AML-193 (cell line): ENCODE measurements around the gene TMEM63A.
A peak's percentile ranks its signal among the peaks of the same experiment; 100 is the strongest.
"Not testable (repeated sequence)": the region's sequence is repeated elsewhere in the genome, so short reads cannot be mapped to it uniquely, and the experiment has no call there.

Source experiments
- DNase-seq, 2 experiments: peaks; one replicate each; lab custom pipeline; 2025; lab: John Stamatoyannopoulos, UW

The TMEM63A gene

DNA sequence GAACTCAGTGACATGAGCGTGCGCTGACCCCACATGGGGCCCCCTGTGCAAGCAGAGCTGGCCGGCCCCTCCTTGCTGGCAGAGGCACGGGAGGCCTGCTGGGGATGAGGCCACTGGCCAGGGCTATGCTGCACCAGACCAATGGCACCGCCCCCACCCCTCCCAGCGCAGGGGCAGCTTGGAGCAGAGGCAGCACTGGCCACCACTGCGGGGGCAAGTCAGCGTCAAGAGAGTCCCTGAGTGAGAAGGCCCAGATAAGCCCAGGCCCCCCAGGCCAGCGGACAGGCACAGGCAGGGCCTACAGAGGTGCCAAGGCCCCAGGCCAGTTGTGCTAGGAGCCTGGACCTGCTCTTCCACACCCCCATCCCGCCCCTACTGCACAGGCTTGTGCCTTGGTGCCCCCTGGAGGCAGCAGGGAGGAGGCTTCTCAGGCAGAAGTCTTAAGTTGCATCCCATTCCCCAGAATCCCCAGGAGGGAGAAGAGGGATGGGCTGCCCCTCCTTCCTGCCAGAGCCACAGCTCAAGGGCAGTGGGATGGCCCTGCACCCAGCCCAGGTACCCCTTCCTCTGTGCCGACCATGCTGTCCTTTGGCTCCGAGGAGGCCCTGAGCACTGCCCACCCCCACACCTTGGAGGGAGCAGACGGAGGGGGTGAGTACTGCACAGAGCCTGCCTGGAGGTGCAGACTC, 36.5 kb downstream of the TMEM63A start:
- peak; percentile 34 to 49 for DNase-seq

DNA sequence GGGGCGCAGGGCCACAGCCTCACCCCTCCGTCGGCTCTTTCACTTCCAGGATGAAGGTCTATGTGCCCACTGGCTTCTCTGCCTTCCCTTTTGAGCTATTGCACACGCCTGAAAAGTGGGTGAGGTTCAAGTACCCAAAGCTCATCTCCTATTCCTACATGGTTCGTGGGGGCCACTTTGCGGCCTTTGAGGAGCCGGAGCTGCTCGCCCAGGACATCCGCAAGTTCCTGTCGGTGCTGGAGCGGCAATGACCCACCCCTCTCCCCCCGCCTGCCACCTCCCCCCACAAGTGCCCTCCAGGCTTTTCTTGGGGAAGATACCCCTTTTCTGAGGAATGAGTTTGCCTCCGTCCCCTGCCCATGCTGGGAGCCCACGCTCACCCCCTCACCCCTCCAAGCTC, 37.1 kb downstream of the TMEM63A start:
- no peak for DNase-seq

DNA sequence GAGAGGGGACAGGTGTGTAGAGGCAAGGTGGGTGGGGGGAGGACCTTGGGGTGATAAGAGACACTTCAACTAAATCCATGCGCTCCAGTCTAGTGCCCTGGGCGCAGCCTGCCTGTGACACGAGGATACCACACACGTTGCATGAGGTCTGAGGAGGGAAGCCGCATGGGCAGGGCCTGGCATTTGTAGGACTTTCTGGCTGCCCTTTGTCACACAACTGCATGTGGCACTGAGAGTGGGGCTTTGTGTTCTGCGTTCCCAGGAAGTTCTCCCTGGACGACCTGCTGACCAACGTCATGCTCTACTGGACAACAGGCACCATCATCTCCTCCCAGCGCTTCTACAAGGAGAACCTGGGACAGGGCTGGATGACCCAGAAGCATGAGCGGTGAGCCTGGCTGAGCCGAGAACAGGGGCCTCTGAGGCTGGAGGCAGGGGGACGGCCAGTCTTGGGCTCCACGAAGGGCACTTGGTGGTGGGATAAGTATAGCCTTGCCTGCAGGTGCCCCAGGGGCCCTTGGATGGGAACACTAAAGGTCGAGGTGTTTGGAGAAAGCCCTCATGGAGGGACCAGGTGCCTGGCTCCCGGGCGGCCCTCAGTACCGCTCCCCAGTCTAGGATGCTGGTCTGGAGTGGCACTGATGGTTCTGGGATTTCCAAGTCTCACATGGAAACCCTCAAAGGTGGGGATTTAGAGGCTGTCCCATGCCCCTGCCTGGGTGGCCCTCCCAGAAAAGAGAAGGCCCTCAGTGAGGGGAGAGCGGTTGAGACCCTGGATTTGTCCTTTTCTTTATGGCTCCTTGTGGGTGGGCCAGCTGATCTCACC, 37.7 kb downstream of the TMEM63A start:
- no peak for DNase-seq

DNA sequence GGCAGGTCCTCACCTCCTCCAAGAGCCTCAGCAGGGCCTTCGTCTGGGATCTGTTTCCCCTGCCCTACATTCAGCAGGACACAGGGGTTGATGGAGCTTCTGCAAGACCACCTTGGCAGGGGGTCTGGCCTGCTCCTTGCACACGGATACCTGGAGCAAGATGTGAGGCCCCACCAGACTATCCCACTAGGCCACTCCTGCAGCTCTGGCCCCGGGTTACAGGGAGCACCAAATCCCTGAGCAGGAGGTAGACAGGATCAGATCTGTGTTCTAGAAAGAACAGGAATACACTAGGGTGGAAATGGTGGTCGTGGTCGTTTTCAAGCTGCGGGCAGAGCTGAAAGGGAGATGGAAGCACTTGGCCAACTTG, 38.8 kb downstream of the TMEM63A start:
- DNase-seq: no peak

DNA sequence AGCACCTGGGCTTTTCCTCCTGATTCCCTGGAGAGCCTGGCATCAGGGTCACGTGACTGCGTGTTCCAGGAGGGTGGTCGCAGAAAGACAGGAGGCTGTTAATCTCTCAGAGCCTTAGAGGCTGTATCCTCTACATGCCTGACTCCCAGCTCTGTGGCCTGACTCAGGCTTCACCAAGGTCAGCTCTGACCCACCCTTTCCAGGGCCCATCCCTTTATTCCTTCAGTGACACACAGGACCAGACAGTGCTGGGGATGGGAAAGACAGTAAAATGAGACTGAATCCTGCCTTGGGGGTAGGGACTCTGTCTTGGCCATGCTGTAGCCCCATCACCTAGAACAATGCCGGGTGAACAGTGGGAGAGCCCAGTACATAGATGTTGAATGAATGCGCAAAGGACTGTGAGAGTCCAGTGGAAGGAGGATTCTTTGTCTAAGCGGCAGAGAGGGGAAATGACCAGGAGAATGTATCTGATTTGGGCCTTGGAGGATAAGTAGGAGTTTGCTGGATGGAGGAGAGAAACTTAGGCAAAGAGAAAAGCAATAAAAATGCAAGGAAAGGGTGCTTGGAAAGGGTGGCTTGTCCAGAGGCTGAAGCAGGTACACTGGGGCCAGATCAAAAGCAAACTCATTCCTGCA, 39.3 kb downstream of the TMEM63A start:
- DNase-seq: no peak

DNA sequence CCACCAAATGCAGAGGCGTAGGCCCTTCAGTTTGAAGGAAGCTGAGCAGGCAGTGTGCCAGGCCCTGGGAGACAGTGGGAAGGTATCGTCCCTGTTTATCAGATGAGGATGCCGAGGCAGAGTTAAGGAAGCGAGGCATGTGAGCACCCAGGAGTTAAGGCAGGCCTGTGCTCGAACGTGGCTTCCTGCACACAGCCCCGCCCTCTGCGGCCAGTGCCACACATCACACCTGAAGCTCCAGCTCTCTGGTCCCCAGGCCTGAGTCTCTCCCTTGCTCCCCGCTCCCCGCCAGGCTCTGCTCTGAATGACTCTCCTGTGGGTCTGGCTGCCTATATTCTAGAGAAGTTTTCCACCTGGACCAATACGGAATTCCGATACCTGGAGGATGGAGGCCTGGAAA, 40.1 kb downstream of the TMEM63A start:
- DNase-seq: no peak

DNA sequence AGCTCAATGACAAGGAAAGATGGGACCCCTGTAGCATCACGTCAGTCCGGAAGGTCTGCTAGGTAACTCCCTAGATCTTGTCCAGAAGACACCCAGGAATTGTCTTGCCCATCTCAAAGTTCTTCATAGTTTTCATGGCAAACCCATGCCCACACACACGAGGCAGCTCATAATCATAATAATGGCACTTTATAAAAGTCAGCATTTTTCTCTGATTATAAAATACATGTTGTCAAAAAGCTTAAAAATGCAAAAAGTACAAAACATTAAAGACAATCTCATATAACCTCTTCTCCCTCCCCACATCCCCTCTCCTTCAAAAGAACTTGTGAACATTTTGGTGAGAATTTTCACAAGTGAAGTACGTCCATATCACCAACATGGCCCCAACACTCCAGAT, 41.5 kb downstream of the TMEM63A start:
- DNase-seq: no peak

DNA sequence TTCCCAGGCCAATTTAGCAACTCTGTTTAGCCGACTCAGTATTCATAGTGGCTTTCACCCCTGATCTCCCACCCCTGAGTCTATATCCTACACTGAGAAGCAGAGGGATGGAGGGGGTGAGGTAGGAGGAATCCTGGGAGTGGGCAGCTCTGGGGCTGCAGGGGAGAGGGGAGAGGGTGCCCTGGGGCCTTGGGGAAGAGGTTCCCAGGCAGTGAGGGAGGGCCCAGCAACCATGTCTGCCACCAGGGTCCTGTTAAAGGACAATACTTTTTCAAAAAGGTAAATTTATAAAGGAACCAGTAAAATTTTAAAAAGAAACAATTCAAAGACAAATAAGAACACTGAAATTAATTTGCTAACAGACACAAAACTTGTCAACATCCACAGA, 42.0 kb downstream of the TMEM63A start:
- DNase-seq: no peak

DNA sequence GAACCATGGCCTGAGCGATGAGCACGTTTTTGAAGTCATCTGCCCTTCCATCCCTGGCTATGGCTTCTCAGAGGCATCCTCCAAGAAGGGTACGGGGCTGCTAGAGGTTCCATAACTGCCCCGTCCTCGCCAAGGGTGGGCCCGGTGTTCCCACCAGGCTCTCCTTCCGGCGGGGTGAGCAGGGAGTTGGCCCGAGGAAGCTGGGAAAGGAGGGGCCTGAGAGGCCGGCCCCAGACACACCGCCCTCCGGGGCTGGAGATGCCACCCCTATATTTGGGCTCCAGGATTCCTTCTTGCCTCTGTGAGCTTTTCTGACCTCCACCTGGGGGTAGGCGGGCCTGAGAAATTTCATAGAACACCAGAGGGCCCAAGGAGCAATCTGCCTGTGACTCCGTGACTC, 43.4 kb downstream of the TMEM63A start:
- DNase-seq: no peak

DNA sequence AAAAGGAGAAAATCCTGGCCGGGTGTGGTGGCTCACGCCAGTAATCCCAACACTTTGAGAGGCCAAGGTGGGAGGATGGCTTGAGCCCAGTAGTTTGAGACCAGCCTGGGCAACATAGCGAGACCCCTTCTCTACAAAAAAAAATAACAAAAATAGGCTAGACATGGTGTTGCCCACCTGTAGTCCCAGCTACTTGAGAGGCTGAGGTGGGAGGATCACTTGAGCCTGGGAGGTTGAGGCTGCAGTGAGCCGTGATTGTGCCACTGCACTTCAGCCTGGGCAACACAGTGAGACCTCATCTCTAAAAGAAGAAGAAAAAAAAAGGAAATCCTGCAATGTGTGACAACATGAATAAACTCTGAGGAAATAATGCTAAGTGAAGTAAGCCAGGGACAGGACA, 45.9 kb downstream of the TMEM63A start:
- not testable (repeated sequence) for DNase-seq

DNA sequence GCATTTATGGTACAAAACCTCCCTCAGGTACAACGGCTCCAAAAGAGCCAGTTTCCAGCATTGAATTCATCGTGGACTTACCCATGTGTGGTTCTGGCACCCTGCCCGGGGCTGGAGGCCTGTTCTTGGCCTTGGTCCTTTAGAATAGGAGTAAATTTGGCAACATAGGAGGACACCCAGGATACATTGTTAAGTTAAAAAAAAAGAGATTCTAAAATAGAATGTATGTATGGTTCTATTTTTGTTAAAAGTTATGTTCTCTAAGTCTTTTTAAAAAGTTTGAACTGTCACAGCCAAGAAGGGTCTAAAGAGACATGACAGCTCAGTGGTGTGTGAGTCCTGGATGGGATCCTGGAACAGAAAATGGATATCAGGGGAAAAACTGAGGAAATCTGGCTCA, 46.3 kb downstream of the TMEM63A start:
- no peak for DNase-seq

DNA sequence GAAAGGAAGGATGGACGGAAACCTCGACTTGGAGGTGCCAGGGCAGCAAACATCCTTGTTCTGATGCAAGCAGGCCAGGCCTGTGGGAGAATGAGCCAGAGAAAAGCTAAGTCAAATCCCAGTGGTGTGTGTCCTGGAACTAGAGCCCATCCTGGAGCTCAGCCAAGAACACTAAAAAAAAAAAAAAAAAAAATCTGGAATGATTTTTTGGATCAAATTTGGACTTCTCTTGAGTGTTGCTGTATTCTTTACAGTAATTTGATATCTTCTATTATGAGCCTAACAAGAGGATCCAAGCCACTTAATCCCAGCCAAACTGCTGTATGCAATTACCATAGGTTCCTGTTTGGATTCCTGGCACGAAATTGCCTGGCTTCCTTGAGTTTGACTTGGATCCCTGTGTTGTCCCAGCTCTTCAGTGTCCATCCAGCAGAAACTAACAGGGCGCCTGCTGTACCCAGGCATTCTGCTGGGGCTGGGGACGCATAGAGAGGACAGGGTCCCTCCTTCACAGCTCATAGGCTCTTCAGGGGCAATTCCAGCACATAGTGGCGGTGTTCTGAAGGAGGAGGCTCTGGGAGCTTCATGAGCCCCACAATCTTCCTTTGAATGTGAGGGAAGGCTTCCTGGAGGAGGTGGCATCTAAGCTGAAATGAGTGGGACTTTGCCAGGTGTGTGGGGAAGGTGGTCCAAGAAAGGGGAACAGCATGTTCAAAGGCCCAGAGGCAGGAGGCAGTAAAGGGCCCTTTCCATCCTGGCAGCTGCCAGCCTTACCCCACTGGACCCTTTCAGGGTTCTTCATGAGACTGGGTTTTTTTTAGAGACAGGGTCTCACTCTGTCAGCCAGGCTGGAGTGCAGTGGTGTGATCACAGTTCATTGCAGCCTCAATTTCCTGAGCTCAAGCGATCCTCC, 47.5 kb downstream of the TMEM63A start:
- DNase-seq: no peak

DNA sequence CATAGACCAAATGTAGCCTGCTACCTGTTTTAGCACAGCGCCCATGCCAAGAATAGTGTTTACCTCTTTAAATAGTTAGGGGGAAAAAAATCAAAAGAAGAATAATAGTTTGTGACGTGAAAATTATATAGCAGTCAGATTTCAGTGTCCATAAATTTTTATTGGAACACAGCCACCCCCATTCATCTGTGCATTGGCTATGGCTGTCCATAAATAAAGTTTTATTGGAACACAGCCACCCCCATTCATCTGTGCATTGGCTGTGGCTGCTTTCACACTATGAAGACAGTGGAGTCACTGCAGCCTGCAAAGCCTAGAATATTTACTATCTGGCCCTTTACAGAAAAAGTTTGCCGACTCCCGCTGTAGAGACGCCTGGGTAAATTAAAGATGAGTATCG, 51.3 kb downstream of the TMEM63A start:
- DNase-seq: no peak

DNA sequence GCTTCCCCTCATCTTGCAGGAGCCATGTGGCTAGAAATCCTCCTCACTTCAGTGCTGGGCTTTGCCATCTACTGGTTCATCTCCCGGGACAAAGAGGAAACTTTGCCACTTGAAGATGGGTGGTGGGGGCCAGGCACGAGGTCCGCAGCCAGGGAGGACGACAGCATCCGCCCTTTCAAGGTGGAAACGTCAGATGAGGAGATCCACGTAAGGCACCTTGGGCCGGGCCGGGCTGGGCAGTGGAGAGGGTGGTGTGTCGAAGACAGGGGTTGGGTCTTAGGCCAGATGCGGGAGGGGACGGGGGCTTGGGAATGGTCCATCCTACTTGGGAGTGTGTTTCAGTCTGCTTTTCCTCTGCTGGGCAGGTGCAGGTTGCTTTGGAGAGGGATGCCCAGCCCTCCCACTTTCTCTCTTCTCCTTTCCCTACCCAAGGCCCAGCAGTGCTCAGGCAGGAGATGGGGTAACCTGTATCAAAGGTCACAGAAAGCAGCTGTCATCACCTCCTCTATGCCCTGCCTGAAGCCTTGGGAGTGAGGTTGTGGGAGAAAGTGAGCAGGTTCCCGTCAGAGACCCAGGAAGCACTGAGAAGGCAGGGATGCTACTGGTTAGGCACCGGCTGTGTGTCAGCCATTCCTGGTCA, 53.4 kb downstream of the TMEM63A start:
- DNase-seq: no peak

DNA sequence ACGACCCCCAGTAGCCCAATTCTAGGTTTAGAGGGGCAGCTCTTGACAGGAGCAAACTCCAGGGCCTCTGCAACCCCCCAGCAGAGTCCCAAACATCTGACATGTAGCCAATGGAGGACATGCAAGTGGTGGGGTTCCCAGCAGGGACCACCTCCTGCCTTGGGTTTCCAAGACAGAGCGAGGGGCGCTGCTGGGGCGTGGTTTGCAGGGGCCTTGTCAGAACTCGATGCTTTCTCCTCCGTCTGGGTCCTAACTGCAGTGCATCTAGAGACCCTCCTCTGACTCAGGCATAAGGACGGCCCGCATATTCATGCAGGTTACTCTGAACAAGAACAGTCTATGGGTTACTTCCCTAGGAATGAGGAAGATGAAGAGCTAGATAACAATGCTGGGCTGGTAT, 55.1 kb downstream of the TMEM63A start:
- DNase-seq: no peak

DNA sequence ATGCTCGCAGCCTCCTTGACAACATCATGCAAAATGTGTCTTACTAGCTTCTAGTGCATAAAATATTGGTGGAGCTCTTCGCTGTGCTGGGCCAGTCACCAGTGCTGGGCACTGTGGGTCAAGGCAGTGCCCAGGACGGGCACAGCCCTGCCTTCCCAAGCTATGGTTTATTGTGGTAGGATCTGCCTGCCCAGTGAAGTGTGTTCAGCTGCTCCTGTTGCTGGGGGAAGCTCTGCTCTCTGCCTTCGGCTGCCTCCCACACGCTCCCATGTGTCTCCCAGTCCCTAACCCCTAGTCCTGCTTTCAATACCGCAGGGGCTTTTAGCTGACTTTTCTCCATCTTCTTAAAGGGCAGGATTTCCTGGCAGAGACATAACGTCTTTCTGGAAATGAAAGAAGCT, 56.6 kb downstream of the TMEM63A start:
- DNase-seq: no peak

DNA sequence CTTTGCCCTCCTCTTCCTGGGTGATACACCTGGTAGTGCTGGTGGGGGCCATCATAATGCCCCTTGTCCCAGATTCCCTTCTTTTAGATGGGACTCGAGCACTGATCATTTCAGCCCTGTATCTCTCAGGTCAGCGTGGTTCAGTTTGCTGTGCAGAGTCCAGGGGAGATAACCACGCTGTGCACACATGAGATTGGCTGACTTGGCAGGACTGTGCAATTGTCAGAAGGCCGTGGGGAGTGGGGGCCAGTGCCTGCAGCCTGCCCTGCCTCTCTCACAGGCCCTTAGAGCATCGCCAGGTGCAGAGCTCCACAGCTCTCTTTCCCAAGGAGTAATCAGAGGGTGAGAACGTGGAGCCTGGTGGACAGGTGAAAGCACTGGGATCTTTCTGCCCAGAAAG, 57.1 kb downstream of the TMEM63A start:
- no peak for DNase-seq

DNA sequence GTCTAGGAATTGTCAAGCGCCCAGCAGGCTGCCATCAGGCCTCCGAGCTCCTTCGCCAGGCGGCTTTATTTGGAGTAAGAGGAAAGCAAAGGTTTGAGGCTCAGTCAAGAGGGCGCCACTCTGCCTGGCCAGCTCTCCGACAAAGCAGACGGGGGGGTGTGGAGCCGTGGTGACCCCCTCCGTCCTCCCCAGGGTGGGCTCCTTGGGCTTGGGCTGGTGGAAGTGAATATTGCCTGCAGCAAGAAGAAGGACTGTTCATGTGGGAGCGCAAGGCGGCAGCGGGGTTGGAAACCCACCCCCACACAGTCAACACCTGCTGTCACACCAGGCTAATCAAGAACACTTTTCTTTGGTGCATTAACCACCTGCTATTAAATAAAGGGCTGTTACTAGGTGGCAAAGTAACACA, 57.6 kb downstream of the TMEM63A start:
- DNase-seq: no peak

DNA sequence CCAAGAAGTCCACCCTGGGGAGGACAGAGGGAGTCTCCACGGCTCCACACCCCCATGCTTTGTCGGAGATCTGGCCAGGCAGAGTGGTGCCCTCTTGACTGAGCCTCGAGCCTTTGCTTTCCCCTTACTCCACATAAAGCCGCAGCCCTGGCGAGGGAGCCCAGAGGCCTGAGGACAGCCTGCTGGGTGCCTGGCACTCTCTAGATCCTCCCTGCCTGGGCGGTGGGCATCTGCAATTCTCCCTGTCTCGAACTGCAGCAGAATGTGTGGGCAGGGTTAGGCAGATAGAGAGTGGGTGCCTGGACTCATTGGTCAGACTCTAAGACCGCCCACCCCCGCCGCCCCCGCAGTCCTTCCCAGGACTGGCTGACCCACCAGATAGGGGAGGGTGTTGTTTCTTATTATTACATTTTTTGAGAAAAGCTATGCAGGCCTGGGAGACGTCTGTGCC, 58.3 kb downstream of the TMEM63A start:
- no peak for DNase-seq

DNA sequence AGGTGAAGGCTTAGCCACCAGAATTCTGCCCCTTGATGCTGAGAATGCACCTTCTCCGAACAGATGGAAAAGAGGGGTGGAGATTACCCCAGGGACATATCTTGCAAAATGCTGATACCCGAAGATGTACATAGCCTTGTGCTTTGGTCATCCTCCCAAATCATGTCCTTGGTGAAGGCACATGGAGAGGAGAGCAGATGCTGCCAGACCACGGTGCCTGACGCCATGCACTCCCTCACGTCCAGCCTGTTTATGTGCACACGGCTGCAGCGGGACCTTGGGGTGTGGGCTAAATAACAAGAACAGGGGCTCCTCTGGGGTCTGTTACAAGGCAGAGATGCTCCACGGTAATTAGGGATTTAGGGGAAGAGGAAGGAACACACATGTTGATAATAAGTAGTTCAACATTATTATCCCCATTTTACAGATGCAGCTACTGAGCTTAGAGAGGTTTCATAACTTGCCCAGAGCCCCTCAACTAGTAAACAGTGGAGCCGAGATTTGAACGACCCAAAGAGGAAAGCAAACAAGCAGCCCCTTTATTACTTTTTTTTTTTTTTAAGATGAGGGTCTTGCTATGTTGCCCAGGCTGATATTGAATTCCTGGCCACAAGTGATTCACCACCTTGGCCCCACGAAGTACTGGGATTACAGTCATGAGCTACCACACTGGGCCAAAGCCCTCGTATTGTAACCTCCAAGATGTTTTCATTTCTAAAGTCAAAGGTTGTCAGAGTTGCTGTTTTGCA, 59.4 kb downstream of the TMEM63A start:
- DNase-seq: no peak
